Tibial nerve (tissue), 3 donors: ENCODE results near the gene ZNRD2.

Source experiments
- CTCF ChIP-seq, 5 experiments: fragments of 200-600 bp in 3 of 5; fragments of 450-650 bp in 2 of 5; sonication (generic) in 3 of 5; IDR thresholded peaks; one replicate each; pipeline ENCODE4 v1.5.1; 2016 to 2019; ENCODE audit warnings: antibody characterized with exemption in 5 of 5, mild to moderate bottlenecking in 3 of 5, moderate library complexity in 2 of 5
- POLR2A ChIP-seq, 2 donors: fragments of 450-650 bp; IDR thresholded peaks; one replicate each; pipeline ENCODE4 v1.6.1; 2017; ENCODE audit warnings: antibody characterized with exemption in 2 of 2, mild to moderate bottlenecking in 2 of 2, moderate library complexity in 2 of 2

GRCh38 chr11:65617990-65618751, 47.9 kb downstream of the ZNRD2 start:
- TF ChIP-seq POLR2A (IDR thresholded peaks at IDR 0.05): no peak
- no peak for TF ChIP-seq CTCF (IDR thresholded peaks at IDR 0.05)
